Stimulated activated CD4-positive, alpha-beta T cell treated with anti-CD3 and anti-CD28 coated beads, TNF-alpha, amount 100 ng/mL, for 4 hours (primary cell): ENCODE data around the gene HSPG2.
"Not testable (repeated sequence)": the region's sequence is repeated elsewhere in the genome, so short reads cannot be mapped to it uniquely, and the experiment has no call there.

ENCODE experiments used
- DNase-seq, 3 experiments: peaks; one replicate each; pipeline ENCODE4 v3.0.0-alpha.2; 2020; ENCODE audit warnings: low read depth in 3 of 3

HSPG2 gene

DNA sequence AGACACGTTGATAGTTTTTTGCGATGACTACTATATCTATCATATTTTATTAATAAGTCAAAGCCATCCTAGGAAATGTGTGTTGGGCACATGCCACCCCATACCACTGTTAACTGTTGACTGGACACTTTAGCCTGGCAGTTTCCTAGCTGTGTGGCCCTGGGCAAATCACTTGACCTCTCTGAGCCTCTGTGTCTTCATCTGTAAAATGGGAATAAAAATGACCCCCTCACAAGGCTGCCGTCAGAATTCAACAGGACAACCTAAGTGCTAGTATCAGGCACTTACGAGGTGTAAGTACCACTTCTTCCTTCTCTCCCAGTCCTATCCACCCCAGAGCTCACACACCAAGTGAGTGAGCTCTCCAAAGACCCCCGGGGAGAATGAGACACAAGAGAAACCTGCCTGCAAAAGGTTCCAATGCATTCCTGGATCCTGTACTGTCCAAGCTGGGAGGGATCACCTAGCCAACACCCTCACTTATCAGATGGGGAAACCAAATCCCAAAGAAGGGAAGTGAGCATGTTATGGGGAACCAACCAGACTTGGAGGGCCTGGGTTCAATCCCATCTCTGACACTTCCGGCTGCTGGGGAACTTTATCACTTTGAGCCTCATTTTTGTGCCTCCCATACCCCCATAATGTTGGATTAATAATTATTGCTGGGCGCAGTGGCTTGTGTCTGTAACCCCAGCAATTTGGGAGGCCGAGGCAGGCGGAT lies 24.9 kb downstream of the HSPG2 start:
- no peak for DNase-seq

GRCh38 chr1:21911205-21912001 lies 25.7 kb downstream of the HSPG2 start:
- no peak for DNase-seq

- DNase-seq: no peak
Measured at GRCh38 chr1:21910558-21911204, 26.4 kb downstream of the HSPG2 start.

DNA sequence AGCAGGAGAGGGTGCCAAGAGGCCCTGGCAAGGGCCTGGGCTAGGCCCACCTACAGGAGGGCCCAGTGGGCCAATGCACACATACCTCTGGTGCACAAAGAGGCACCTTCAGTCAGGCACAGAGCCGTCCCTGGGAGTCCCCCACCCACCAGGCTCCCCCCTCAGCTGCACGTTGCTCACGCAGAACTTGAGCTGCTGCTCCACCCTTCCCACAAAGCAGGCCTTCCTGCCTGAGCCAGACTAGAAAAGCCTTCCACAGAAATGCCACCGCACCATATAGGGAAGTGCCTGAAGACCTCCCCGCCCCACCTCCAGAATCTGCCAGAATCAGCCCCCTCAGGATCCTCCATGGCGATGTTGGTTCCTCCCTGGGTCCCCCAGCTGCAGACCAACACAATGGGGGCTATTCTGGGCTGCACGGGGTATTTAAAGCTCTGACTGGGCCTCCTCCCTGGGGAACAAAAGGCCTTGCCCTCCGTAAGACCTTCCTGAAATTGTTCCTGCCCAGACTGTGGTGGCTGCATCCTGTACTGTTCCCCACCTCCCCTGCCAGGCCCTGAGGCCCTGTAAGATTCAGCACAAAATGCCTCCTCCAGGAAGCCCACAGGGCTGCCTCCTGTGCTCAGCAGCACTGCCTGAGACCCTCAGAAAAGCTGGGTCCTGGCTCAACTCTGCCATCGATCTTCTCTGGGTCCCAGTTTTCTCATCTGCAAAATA lies 27.2 kb downstream of the HSPG2 start:
- peak in 1 of 3 experiments; percentile 5 for DNase-seq

- no peak for DNase-seq
Measured at GRCh38 chr1:21909286-21909759, 27.8 kb downstream of the HSPG2 start.

- not testable (repeated sequence) for DNase-seq
Measured at GRCh38 chr1:21907737-21908534, 29.2 kb downstream of the HSPG2 start.

- no peak for DNase-seq
Measured at GRCh38 chr1:21907079-21907418, 30.1 kb downstream of the HSPG2 start.

- no peak for DNase-seq
Measured at GRCh38 chr1:21906173-21907078, 30.7 kb downstream of the HSPG2 start.

- DNase-seq: peak in 2 of 3 experiments; percentile 12 to 15
Measured at GRCh38 chr1:21904704-21905520, 32.2 kb downstream of the HSPG2 start.

DNA sequence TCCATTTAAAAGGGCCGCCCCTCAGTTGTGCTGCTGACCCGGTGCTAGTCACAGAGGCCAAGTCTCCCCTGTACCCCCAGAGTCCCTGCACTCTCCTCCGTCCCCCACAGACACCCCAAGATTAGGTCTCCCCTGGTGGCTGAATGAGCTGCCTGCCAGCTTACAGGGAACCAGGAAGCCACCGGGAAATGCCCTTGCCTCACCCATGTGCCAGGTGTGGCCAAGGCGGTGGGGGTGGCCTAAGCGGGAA lies 32.7 kb downstream of the HSPG2 start:
- DNase-seq: no peak

DNA sequence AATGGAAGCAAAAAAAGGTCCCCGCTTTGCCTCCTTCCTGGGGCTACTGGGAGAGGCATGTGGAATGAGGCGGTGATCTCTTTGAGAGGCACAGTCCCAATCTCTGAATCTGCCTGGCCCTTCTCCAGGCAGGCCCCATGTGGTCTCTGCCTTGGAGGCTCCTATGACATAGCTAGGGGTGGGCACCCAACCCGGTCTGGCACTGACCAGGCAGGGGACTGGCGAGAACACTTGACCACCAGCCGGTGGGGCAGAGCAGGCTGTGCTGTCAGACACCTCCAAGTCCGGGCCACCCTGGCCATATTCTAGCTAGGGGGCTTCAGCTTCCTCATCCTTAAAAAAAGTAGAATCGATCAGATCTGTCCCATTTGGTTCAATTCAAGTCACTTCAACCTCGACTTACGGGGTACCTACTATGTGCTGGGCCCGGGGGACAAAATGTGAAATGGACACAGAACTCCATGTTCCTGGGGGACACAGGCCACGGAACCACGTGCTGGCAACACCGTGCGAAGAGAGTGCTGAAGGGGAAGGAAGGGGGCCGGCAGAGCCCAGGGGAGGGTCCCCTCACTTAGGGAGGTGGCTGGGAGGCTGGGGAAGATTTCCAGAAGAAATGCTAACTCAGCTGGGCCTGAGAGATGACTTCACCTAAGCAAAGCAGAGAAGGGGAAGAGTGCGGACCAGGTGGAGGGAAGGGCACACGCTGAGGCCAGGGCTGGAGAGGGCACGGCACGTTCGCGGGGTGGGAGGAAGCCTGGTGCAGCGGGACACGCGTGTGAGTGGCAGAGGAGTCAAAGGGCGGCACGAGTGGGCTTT lies 33.3 kb downstream of the HSPG2 start:
- no peak for DNase-seq

DNA sequence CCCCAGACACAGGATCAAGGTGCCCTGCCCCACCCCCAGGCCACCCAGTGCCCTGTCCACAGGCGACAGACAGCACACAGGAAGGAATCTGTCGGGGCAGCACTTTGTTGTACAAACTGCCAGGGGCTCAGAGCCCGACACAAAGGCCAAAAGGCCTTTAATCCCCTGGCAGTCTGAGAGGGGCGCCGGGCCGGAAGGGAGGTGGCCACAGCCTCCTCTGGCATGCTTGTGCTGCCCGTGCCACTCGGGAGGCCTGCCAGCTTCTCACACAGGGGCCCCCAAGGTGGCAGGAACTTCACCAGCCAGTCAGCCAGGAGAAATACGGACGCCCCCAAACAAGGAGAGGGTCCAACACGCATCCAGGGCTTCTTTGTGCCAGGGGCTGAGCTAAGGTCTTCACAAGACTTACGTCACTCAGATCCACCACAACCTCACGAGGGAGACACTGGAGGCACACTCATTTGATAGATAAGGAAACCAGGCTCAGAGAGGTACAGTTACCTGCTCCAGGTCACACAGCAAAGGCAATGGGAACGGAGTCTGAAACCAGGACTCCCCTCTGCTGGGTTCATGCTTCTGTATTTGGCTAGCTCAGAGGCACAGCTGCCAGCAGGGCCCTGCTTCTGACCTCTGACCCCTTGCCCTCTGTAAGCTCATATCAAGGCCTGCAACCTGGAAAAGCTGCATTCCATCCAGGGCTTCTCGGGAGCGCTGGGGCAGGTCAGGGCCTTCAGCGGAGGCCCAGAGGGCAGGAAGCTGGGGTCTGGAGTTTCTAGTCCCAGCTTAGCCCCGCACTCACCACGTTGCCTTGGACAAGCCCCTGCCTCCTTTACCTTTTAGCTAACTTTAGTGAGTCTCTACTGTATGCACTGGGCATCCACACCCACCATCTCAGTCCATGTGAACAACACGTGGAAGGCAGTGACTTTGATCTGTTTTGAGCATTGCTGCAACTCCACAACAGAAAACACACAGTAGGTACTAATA lies 34.8 kb downstream of the HSPG2 start:
- no peak for DNase-seq

DNA sequence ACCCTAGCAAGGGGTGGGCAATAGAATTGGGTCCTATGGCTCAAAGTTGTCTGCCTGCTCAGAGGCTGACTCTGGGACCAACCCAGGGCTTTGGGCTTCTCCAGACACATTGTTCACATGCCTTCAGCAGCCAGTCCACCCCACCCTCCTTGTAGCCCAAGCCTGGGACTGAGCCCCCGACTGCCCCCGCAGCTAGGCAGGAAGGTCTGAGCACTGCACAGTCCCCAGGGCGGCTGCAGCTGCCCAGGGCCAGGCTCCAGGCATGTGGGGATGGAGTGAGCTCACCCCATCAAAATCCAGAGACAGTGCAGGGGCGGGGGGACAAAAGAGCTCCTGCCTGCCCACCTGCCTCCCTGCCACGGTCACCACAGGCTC lies 35.6 kb downstream of the HSPG2 start:
- DNase-seq: no peak

- no peak for DNase-seq
Measured at GRCh38 chr1:21900766-21901472, 36.2 kb downstream of the HSPG2 start.

DNA sequence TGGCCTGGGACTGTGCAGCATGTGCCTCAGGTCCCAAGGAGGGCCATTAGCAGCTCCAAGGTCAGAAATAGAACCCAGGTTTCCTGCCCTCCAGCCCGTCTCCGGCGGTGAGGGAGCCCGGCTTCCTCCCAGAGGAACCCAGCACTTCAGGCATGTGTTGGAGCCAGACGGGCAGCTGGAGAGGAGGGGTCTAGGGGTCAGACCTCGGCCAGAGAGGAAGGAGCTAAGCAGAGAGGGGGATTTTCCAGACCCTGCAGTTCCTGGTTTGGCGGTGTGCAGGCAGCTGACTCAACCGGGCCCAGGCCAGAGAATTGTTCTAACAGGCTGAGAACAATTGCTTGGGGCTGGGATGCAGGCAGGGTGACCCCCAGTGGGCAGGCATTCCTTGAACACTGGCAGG lies 37.1 kb downstream of the HSPG2 start:
- no peak for DNase-seq

GRCh38 chr1:21899267-21899810 lies 37.8 kb downstream of the HSPG2 start:
- DNase-seq: no peak
